ENCODE data around the gene THRB. TPM values are rescaled to one million over a fixed set of nuclear protein-coding genes. Genes with fewer than 3 reads are reported as not detected.

The THRB gene
- total RNA-seq, 1 experiment from 2014 or later: 1.3 TPM

GRCh38 chr3:24378313-24378712 is 116.3 kb downstream of the THRB start:
- DNase-seq (ENCODE audit: low read depth): no peak

GRCh38 chr3:24377218-24377993 is 117.2 kb downstream of the THRB start:
- DNase-seq (ENCODE audit: low read depth): no peak

- DNase-seq (ENCODE audit: low read depth): no peak
Observed at GRCh38 chr3:24375947-24376384, 118.7 kb downstream of the THRB start.

- no peak for DNase-seq (ENCODE audit: low read depth)
Observed at GRCh38 chr3:24374801-24375200, 119.8 kb downstream of the THRB start.

- DNase-seq (ENCODE audit: low read depth): no peak
Observed at GRCh38 chr3:24373198-24373959, 121.3 kb downstream of the THRB start.

- DNase-seq (ENCODE audit: low read depth): no peak
Observed at GRCh38 chr3:24372559-24373197, 122.0 kb downstream of the THRB start.

- no peak for DNase-seq (ENCODE audit: low read depth)
Observed at GRCh38 chr3:24370352-24371090, 124.1 kb downstream of the THRB start.

- DNase-seq (ENCODE audit: low read depth): no peak
Observed at GRCh38 chr3:24368605-24369004, 126.0 kb downstream of the THRB start.

GRCh38 chr3:24367664-24368264 is 126.9 kb downstream of the THRB start:
- DNase-seq (ENCODE audit: low read depth): peak; percentile 63

GRCh38 chr3:24367216-24367615 is 127.4 kb downstream of the THRB start:
- DNase-seq (ENCODE audit: low read depth): no peak

GRCh38 chr3:24365168-24365567 is 129.5 kb downstream of the THRB start:
- DNase-seq (ENCODE audit: low read depth): peak; percentile 91

- DNase-seq (ENCODE audit: low read depth): no peak
Observed at GRCh38 chr3:24364359-24364758, 130.3 kb downstream of the THRB start.

GRCh38 chr3:24363242-24363641 is 131.4 kb downstream of the THRB start:
- peak; percentile 51 for DNase-seq (ENCODE audit: low read depth)

GRCh38 chr3:24361623-24362022 is 133.0 kb downstream of the THRB start:
- no peak for DNase-seq (ENCODE audit: low read depth)

GRCh38 chr3:24360957-24361356 is 133.7 kb downstream of the THRB start:
- no peak for DNase-seq (ENCODE audit: low read depth)

- DNase-seq (ENCODE audit: low read depth): no peak
Observed at GRCh38 chr3:24359645-24360462, 134.8 kb downstream of the THRB start.

- no peak for DNase-seq (ENCODE audit: low read depth)
Observed at GRCh38 chr3:24359102-24359501, 135.5 kb downstream of the THRB start.

- DNase-seq (ENCODE audit: low read depth): no peak
Observed at GRCh38 chr3:24357635-24358034, 137.0 kb downstream of the THRB start.

GRCh38 chr3:24355806-24356205 is 138.8 kb downstream of the THRB start:
- no peak for DNase-seq (ENCODE audit: low read depth)

GRCh38 chr3:24354230-24354629 is 140.4 kb downstream of the THRB start:
- no peak for DNase-seq (ENCODE audit: low read depth)

All from M059J (cell line).